ENCODE data around the gene DNAAF2. TPM values are rescaled to one million over a fixed set of nuclear protein-coding genes. Genes with fewer than 3 reads are reported as not detected.

The DNAAF2 gene
- total and polyA plus RNA-seq, 2 of the 8 experiments (the other 6 are each of a cell fraction or from before 2014, with no cell fraction given) = 12.2 to 30.0 TPM

GRCh38 chr14:49640540-49641417, 5.7 kb upstream of the DNAAF2 start:
- H2BK20ac ChIP-seq (ENCODE audit: low read length) = no peak overlapping the region
- H4K91ac ChIP-seq (replicated peaks; ENCODE audit: insufficient read length, low read length) = no peak overlapping the region
- no peak overlapping the region for H3K4ac ChIP-seq (replicated peaks; ENCODE audit: insufficient read length, low read depth, low read length)
- H4K20me1 ChIP-seq (replicated peaks in 1 of 2; ENCODE audit: control insufficient read depth in 1 of 2, insufficient read depth in 2 of 2, low read length in 2 of 2) = peaks cover 2 to 15% of the 10 kb centered on the region in 2 experiments
- H3K36me3 ChIP-seq (ENCODE audit: control insufficient read depth in 2 of 4, insufficient read depth in 4 of 4, low read length in 3 of 4) = peaks cover 0 to 24% (median 1%) of the 10 kb centered on the region in 4 experiments; a peak in 1 of 8 replicates
- no peaks in the 10 kb centered on the region for H3K4me1 ChIP-seq (replicated peaks in 1 of 4; ENCODE audit: control insufficient read depth in 3 of 4, insufficient read depth in 4 of 4, low read length in 3 of 4)
- ChIA-PET POLR2A (ENCODE audit: partially characterized antibody) (interaction anchor here (0.6 to 2.2 kb wide), 6 partner anchors 18 to 131 kb away, joined by 4 to 8 read pairs (median 4); partner anchors contain the start of genes KLHDC1, KLHDC2 and MGAT2), CTCF (ENCODE audit: partially characterized antibody) (interaction anchor here (0.8 kb wide), 1 partner anchor 48 kb away, joined by 4 read pairs; the partner anchor contains the start of gene POLE2)
- TF ChIP-seq EZH2 (IDR thresholded peaks at IDR 0.05; ENCODE audit: low read depth, low read length, severe bottlenecking) (no peak), HDAC2 (IDR thresholded peaks at IDR 0.05; ENCODE audit: borderline replicate concordance in 1 of 2, low read depth in 2 of 2, low read length in 2 of 2) (no peak), CBX5 (IDR thresholded peaks at IDR 0.05; ENCODE audit: low read depth, low read length) (no peak), SRF (IDR thresholded peaks at IDR 0.05; ENCODE audit: low read depth, low read length) (no peak), CEBPB (IDR thresholded peaks at IDR 0.05; ENCODE audit: low read depth, low read length) (peak; percentile 80; the same call in 1 of the 2 replicates), SUZ12 (IDR thresholded peaks at IDR 0.05; ENCODE audit: low read length) (no peak)
- H2BK12ac ChIP-seq (ENCODE audit: low read depth, low read length) = no peak overlapping the region
- H4K8ac ChIP-seq (ENCODE audit: extremely low read depth, insufficient read depth, low read length) = no peak overlapping the region
- no peak overlapping the region for H4K5ac ChIP-seq (ENCODE audit: insufficient read length, low read depth, low read length)
- H3K14ac ChIP-seq (ENCODE audit: insufficient read length) = no peak overlapping the region
- H3K23me2 ChIP-seq (ENCODE audit: low read depth, low read length) = no peaks in the 10 kb centered on the region
- no peak overlapping the region for H3K23ac ChIP-seq (ENCODE audit: insufficient read length)
- H3K9ac ChIP-seq (replicated peaks in 1 of 4; ENCODE audit: extremely low read depth in 1 of 4, low read depth in 3 of 4, low read length in 3 of 4) = no peak overlapping the region
- H3K79me2 ChIP-seq (ENCODE audit: control insufficient read depth in 1 of 2, insufficient read depth in 2 of 2, low read length in 2 of 2) = peaks cover 0 to 49% of the 10 kb centered on the region in 2 experiments; a peak in 2 of 4 replicates
- FAIRE-seq (no peak), DNase-seq (ENCODE audit: low read depth in 1 of 2, low spot score in 2 of 2) (no peak)
- no peak overlapping the region for H3K4me2 ChIP-seq (ENCODE audit: insufficient read depth in 1 of 2, low read depth in 2 of 2, low read length in 2 of 2)
- H3K79me1 ChIP-seq (ENCODE audit: low read depth, low read length) = 0 out of 2 replicates have a peak, but pooled peaks cover 3% of the 10 kb centered on the region
- H3K18ac ChIP-seq (ENCODE audit: extremely low read depth, low read length) = no peak overlapping the region
- no peak overlapping the region for H2AFZ ChIP-seq (ENCODE audit: low read length)
- WGBS, 2 experiments (ENCODE audit: extremely low coverage in 1 of 2, insufficient coverage in 1 of 2, insufficient read length in 1 of 2, insufficient replicate concordance in 2 of 2, low coverage in 1 of 2, low lambda C conversion rate in 2 of 2, missing lambda C conversion rate in 1 of 2) = 91% methylated on average over 6 of the region's 7 CpGs; no CpG with 5 or more reads in 1 of the 2 experiments
- H3K27me3 ChIP-seq (replicated peaks in 1 of 4; ENCODE audit: control insufficient read depth in 3 of 4, extremely low read depth in 1 of 4, insufficient read depth in 3 of 4, low read length in 3 of 4) = no peaks in the 10 kb centered on the region
- H3K56ac ChIP-seq (replicated peaks; ENCODE audit: insufficient read length, low read depth, low read length) = no peak overlapping the region
- H2BK5ac ChIP-seq (ENCODE audit: low read depth, low read length) = no peak overlapping the region
- H2BK15ac ChIP-seq (ENCODE audit: low read length) = no peak overlapping the region
- H3K4me3 ChIP-seq (ENCODE audit: extremely low read depth in 1 of 4, insufficient read depth in 2 of 4, low read depth in 3 of 4, low read length in 4 of 4) = no peak overlapping the region
- no peak overlapping the region for H2BK120ac ChIP-seq (replicated peaks; ENCODE audit: low read depth, low read length)
- no peak overlapping the region for H2AK5ac ChIP-seq (ENCODE audit: low read depth, low read length)
- no peaks in the 10 kb centered on the region for H3K9me3 ChIP-seq (ENCODE audit: insufficient read depth in 2 of 2, low read depth in 1 of 2, low read length in 1 of 2)
- no peak overlapping the region for H3K27ac ChIP-seq (ENCODE audit: low read depth, low read length)

All from H1 (cell line).